Glutamatergic neuron (in vitro differentiated cells): Measurements from ENCODE around the gene GIMAP4. TPM values are rescaled to one million over a fixed set of nuclear protein-coding genes. Genes with fewer than 3 reads are reported as not detected.
"Not testable (repeated sequence)": the region's sequence is repeated elsewhere in the genome, so short reads cannot be mapped to it uniquely, and the experiment has no call there.

Source experiments
- DNase-seq: peaks from one replicate; pipeline ENCODE4 v3.0.0; 2022
- H3K27ac Mint-ChIP-seq: one replicate; pipeline ENCODE4 v1.8.0; 2020; ENCODE audit warnings: mild to moderate bottlenecking, mixed read lengths, inconsistent platforms; ENCODE audit not compliant: unreplicated experiment
- H3K27me3 Mint-ChIP-seq: one replicate; pipeline ENCODE4 v1.8.0; 2020; ENCODE audit warnings: mild to moderate bottlenecking, moderate library complexity, mixed read lengths, inconsistent platforms; ENCODE audit not compliant: unreplicated experiment
- H3K36me3 Mint-ChIP-seq: one replicate; pipeline ENCODE4 v1.8.0; 2020; ENCODE audit warnings: mild to moderate bottlenecking, mixed read lengths, inconsistent platforms; ENCODE audit not compliant: unreplicated experiment
- H3K4me1 Mint-ChIP-seq: one replicate; pipeline ENCODE4 v1.8.0; 2020; ENCODE audit warnings: mild to moderate bottlenecking, low read depth, mixed read lengths, inconsistent platforms; ENCODE audit not compliant: unreplicated experiment
- H3K4me3 Mint-ChIP-seq: one replicate; pipeline ENCODE4 v1.8.0; 2020; ENCODE audit warnings: mild to moderate bottlenecking, mixed read lengths, inconsistent platforms; ENCODE audit not compliant: unreplicated experiment
- H3K9me3 Mint-ChIP-seq: one replicate; pipeline ENCODE4 v1.8.0; 2020; ENCODE audit warnings: mild to moderate bottlenecking, moderate library complexity, mixed read lengths, inconsistent platforms; ENCODE audit not compliant: unreplicated experiment
- total RNA-seq: library from RNA; stranded (reverse); fragmentation: NEBNext Ultra II Directional; extraction: Animal tissue kit (Norgen Biotek cat#: 25700); gene quantifications from one replicate; pipeline ENCODE4 v1.2.1, GENCODE V29; 2021; ENCODE audit not compliant: unreplicated experiment
- TF ChIP-seq, protein P1 (sequence below): fragments of 200-600 bp; sonication (generic); IDR thresholded peaks from one replicate; pipeline ENCODE4 v1.5.0; 2021; ENCODE audit not compliant: partially characterized antibody, unreplicated experiment

GIMAP4 gene
- total RNA-seq, 1 donor from 2014 or later, result not detected

DNA sequence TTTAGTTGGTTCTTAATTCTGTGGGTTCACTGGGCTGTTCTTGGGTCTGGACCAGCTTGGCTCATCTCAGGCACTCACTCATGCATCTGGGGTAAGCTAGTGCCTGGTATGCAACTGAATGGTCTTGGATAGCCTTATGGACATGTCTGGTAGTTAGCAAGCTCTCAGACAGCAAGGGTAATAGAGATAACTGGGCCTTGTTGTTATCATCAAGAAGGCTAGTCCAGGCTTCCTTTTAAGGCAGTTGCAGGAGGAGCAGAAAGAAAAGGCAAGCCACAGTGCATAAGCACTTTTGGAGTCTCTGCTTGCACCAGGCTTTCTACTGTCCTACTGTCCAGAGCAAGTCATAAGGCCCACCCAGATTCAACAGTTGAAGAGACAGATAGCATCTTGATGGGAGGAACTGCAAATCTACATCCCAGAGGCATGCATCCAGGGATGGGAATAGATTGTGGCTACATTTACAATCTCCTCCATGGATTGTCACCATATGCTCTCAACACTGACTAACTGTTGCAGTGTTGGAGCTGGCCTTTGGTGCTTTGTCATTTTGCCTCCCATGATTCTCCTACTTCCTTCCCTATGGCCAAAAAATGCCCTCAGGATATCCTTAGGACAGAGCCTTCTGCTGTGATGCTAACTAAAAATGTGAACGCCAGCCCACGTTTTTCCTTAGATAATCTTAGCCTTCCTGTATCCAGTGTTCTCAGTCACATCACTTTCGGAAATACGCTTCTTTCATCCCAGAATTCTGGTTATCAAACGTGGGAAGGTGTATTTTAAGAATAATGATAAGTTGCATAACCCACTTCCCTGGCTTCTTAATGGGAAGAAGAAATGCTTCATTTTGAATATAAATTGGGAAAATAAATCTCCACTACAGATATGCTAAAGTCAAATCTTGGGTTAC, 3.6 kb downstream of the GIMAP4 start:
- Mint-ChIP-seq H3K4me3 (no peak overlapping the region), H3K4me1 (no peaks in the 10 kb centered on the region), H3K9me3 (peaks cover 3% of the 10 kb centered on the region), H3K27me3 (no peaks in the 10 kb centered on the region), H3K36me3 (no peaks in the 10 kb centered on the region), H3K27ac (no peak overlapping the region)
- TF ChIP-seq, protein P1, sequence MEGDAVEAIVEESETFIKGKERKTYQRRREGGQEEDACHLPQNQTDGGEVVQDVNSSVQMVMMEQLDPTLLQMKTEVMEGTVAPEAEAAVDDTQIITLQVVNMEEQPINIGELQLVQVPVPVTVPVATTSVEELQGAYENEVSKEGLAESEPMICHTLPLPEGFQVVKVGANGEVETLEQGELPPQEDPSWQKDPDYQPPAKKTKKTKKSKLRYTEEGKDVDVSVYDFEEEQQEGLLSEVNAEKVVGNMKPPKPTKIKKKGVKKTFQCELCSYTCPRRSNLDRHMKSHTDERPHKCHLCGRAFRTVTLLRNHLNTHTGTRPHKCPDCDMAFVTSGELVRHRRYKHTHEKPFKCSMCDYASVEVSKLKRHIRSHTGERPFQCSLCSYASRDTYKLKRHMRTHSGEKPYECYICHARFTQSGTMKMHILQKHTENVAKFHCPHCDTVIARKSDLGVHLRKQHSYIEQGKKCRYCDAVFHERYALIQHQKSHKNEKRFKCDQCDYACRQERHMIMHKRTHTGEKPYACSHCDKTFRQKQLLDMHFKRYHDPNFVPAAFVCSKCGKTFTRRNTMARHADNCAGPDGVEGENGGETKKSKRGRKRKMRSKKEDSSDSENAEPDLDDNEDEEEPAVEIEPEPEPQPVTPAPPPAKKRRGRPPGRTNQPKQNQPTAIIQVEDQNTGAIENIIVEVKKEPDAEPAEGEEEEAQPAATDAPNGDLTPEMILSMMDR, result no peak
- DNase-seq, result no peak

DNA sequence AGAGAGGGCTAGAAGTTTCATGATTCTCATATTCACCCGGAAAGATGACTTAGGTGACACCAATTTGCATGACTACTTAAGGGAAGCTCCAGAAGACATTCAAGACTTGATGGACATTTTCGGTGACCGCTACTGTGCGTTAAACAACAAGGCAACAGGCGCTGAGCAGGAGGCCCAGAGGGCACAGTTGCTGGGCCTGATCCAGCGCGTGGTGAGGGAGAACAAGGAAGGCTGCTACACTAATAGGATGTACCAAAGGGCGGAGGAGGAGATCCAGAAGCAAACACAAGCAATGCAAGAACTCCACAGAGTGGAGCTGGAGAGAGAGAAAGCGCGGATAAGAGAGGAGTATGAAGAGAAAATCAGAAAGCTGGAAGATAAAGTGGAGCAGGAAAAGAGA, 5.3 kb downstream of the GIMAP4 start:
- H3K4me3 Mint-ChIP-seq, result no peak overlapping the region
- H3K9me3 Mint-ChIP-seq, result peaks cover 3% of the 10 kb centered on the region
- H3K4me1 Mint-ChIP-seq, result no peaks in the 10 kb centered on the region
- H3K36me3 Mint-ChIP-seq, result no peaks in the 10 kb centered on the region
- H3K27me3 Mint-ChIP-seq, result peaks cover 2% of the 10 kb centered on the region
- no peak for DNase-seq
- H3K27ac Mint-ChIP-seq, result no peak overlapping the region
- TF ChIP-seq, protein P1, result no peak

DNA sequence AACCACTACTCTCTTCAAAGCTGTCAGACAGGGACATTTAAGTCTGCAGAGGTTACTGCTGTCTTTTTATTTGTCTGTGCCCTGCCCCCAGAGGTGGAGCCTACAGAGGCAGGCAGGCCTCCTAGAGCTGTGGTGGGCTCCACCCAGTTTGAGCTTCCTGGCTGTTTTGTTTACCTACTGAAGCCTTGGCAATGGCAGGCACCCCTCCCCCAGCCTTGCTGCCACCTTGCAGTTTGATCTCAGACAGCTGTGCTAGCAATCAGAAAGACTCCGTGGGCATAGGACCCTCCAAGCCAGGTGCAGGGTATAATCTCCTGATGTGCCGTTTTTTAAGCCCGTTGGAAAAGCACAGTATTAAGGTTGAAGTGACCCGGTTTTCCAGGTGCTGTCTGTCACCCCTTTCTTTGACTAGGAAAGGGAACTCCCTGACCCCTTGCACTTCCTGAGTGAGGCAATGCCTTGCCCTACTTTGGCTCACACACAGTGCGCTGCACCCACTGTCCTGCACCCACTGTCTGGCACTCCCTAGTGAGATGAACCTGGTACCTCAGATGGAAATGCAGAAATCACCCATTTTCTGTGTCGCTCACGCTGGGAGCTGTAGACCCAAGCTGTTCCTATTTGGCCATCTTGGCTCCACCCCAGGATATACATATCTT, 12.9 kb downstream of the GIMAP4 start:
- H3K27me3 Mint-ChIP-seq, H3K4me1 Mint-ChIP-seq, H3K36me3 Mint-ChIP-seq, DNase-seq, H3K9me3 Mint-ChIP-seq, H3K4me3 Mint-ChIP-seq, H3K27ac Mint-ChIP-seq: not testable (repeated sequence)

DNA sequence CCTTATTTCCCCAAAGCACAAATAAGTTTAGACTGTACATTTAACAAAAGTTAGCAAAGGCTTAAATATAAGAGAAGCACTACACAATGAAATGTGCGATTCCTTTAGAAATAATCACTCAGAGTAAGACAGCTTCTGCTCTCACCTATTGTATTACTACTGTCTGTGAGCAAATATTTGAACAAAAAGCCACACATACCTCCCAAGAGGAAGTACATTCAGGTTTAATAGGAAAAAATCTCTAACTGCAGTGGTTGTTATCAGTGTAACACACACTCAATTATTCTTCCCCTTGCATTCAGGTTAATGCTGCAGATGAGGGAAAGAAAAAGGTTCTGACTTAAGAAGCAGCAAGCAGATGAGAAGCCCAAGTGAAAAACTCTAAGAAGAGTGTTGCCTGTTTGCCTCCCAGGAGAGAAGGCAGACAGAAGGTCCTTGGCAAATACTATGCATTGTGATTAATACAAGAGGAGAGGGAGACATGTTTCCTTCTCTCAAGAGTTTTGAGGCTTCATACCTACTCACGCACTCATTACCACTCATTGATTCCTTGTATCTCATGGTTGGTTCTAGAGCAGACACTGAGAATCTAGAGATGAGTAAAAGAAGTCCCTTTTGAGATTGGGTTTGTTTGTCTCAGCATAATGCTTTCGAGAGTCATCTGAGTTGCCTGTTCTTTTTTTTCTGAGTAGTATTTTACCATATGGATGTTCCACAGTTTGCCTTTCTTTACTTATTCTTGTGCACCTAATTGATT, 13.6 kb downstream of the GIMAP4 start:
- no peak for DNase-seq
- H3K9me3 Mint-ChIP-seq, result no peaks in the 10 kb centered on the region
- peaks cover 5% of the 10 kb centered on the region for H3K27me3 Mint-ChIP-seq
- TF ChIP-seq, protein P1, result no peak
- no peaks in the 10 kb centered on the region for H3K4me1 Mint-ChIP-seq
- no peak overlapping the region for H3K27ac Mint-ChIP-seq
- no peaks in the 10 kb centered on the region for H3K36me3 Mint-ChIP-seq
- H3K4me3 Mint-ChIP-seq, result no peak overlapping the region

DNA sequence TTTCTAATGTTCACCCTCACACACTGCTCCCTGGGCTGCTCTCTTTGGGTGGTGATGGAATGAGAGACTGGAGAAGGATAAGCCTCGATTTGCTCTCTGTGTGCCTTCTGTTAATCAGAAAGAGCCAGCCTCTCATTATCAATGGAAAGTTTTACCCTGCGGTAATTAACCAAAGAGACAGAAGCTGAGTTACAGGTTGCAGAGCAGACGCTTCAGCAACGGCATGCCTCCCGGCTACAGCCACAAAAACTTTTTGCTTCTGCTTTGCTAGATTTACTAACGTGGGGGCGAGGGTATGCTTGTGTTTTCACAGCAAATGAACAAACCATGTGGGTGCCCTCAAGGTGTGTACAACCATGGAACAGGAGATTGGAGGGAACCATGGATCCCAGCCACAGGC, 18.0 kb downstream of the GIMAP4 start:
- no peak for DNase-seq
- Mint-ChIP-seq H3K36me3 (no peaks in the 10 kb centered on the region), H3K27me3 (peaks cover 3% of the 10 kb centered on the region), H3K9me3 (peaks cover 5% of the 10 kb centered on the region), H3K27ac (no peak overlapping the region), H3K4me1 (no peaks in the 10 kb centered on the region), H3K4me3 (no peak overlapping the region)
- TF ChIP-seq, protein P1, result no peak
